Esophagus squamous epithelium (tissue), 5 donors: ENCODE data around the gene YAF2. TPM values are rescaled to one million over a fixed set of nuclear protein-coding genes. Genes with fewer than 3 reads are reported as not detected.

ENCODE experiments used
- DNase-seq: peaks from one replicate; lab custom pipeline; 2025; lab: John Stamatoyannopoulos, UW
- H3K27ac ChIP-seq, 4 donors: fragments of 200-600 bp; sonication (generic); one replicate each; pipeline ENCODE4 v1.5.1; 2016 to 2019; ENCODE audit warnings: mild to moderate bottlenecking in 1 of 4
- H3K27me3 ChIP-seq, 4 donors: fragments of 200-600 bp; sonication (generic); 1 replicate in 3 of 4; 2 replicates in 1 of 4; pipeline versions ENCODE4 v1.5.1 to v1.6.0; 2017 to 2021; ENCODE audit warnings: antibody characterized with exemption in 1 of 4
- H3K36me3 ChIP-seq, 3 donors: fragments of 200-600 bp; sonication (generic); one replicate each; pipeline ENCODE4 v1.5.1; 2016 to 2019
- H3K4me1 ChIP-seq, 3 donors: fragments of 200-600 bp; sonication (generic); one replicate each; pipeline ENCODE4 v1.5.1; 2017 to 2019
- H3K4me3 ChIP-seq, 4 donors: fragments of 200-600 bp; sonication (generic); 1 replicate in 3 of 4; 2 replicates in 1 of 4; pipeline ENCODE4 v1.5.1; 2016 to 2019; ENCODE audit warnings: mild to moderate bottlenecking in 2 of 4, moderate library complexity in 1 of 4
- H3K9me3 ChIP-seq, 3 donors: fragments of 200-600 bp; sonication (generic); one replicate each; pipeline ENCODE4 v1.5.1; 2016 to 2019
- CTCF ChIP-seq, 6 experiments: fragments of 450-650 bp in 4 of 6; fragments of 200-600 bp in 2 of 6; sonication (generic) in 2 of 6; IDR thresholded peaks; one replicate each; pipeline ENCODE4 v1.5.1; 2016 to 2019; ENCODE audit warnings: antibody characterized with exemption in 6 of 6, mild to moderate bottlenecking in 4 of 6, moderate library complexity in 4 of 6
- POLR2A ChIP-seq, 4 donors: fragments of 450-650 bp; IDR thresholded peaks; one replicate each; pipeline ENCODE4 v1.6.1; 2017; ENCODE audit warnings: antibody characterized with exemption in 4 of 4, mild to moderate bottlenecking in 4 of 4, moderate library complexity in 3 of 4
- WGBS, 2 donors: methylation state at CpG; one replicate each; pipeline ENCODE4 v1.1.5; 2018; 5-methylcytosine and 5-hydroxymethylcytosine counted together
- intact Hi-C: fragments of 100-400 bp; cut with DNase I; formaldehyde crosslinking; loops from one replicate; pipeline ENCODE4 v1.15.0; 2022
- total RNA-seq, 4 donors: library from RNA; depleted of rRNA; stranded (reverse); fragments of >200 nt; gene quantifications; one replicate each; pipeline ENCODE4 v1.1.0, GENCODE V29; 2016
- donor health status: DM: yes; HTN: yes; CAD: no.

YAF2 gene
- total RNA-seq, 4 donors from 2014 or later, result 4.9 to 25.2 (median 12.4) TPM

DNA sequence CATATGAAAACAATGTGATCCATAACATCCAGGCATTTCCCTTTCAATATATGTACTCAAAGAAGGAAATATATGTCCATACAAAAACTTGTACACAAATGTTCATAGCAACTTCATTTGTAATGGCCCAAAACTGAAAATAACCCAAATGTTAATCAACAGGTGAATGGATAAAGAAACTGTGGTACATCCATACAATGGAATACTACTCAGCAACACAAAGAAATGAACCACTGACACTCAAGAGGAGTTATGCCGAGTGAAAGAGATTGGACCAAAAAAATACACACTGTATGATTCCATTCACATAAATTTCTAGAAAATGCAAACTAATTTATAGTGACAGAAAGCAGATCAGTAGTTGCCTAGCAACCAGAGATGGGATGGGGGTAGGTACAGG, 63.1 kb downstream of the YAF2 start:
- Histone ChIP-seq H3K4me3 (no peak overlapping the region), H3K9me3 (no peaks in the 10 kb centered on the region), H3K27ac (no peak overlapping the region), H3K4me1 (no peaks in the 10 kb centered on the region), H3K36me3 (peaks cover 0 to 43% (median 0%) of the 10 kb centered on the region in 3 donors), H3K27me3 (no peaks in the 10 kb centered on the region)
- TF ChIP-seq POLR2A (IDR thresholded peaks at IDR 0.05) (no peak), CTCF (IDR thresholded peaks at IDR 0.05) (no peak)
- WGBS, 2 donors, result 100% methylated on average over 1 of the region's 1 CpG
- DNase-seq, result no peak
- intact Hi-C loops, result no loop called here

GRCh38 chr12:42173961-42174521, 64.0 kb downstream of the YAF2 start:
- Histone ChIP-seq H3K4me1 (no peaks in the 10 kb centered on the region), H3K4me3 (no peak overlapping the region), H3K27ac (no peak overlapping the region), H3K9me3 (no peaks in the 10 kb centered on the region), H3K27me3 (no peaks in the 10 kb centered on the region), H3K36me3 (peaks cover 0 to 43% (median 0%) of the 10 kb centered on the region in 3 donors)
- intact Hi-C loops, result no loop called here
- no peak for DNase-seq
- TF ChIP-seq POLR2A (IDR thresholded peaks at IDR 0.05) (no peak), CTCF (IDR thresholded peaks at IDR 0.05) (no peak)

DNA sequence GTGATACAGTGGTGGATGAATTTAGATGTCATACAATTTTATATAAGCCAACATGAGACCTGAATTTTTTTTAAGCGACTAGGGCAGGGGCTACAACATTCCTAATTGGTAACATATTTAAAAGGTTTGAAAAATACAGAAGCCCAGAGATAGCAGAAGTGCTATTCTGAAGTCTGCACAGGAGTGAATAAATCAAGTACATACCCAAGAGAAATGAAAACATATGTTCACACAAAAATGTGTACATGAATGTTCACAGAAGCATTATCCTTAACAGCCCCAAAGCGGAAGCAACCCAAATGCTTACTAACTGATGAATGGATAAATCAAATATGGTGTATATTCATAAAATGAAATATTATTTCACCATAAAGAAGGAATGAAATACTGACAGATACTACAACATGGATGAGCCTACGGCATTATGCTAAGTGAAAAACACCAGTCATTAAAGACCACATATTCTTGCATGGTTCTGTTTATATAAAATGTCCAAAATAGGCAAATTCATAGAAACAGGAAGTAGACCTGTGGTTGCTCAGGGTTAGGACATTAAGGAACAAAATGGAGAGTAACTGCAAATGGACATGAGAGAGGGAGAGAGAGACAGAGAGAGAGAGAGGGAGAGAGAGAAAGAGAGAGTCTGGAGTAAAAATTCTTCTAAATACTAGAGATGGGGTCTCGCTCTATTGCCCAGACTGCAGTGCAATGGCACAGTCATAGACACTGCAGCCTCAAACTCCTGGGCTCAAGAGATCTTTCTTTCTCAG, 65.4 kb downstream of the YAF2 start:
- Histone ChIP-seq H3K9me3 (no peaks in the 10 kb centered on the region), H3K4me3 (no peak overlapping the region), H3K4me1 (no peaks in the 10 kb centered on the region), H3K36me3 (peaks cover 0 to 39% (median 0%) of the 10 kb centered on the region in 3 donors), H3K27ac (no peak overlapping the region), H3K27me3 (no peaks in the 10 kb centered on the region)
- DNase-seq, result no peak
- no peak for TF ChIP-seq CTCF (IDR thresholded peaks at IDR 0.05)
- TF ChIP-seq POLR2A (IDR thresholded peaks at IDR 0.05), result no peak
- intact Hi-C loops, result no loop called here
- 95% methylated on average over 4 of the region's 4 CpGs for WGBS, 2 donors

- Histone ChIP-seq H3K4me3 (no peak overlapping the region), H3K4me1 (no peaks in the 10 kb centered on the region), H3K9me3 (no peaks in the 10 kb centered on the region), H3K27me3 (no peaks in the 10 kb centered on the region), H3K27ac (no peak overlapping the region), H3K36me3 (peaks cover 0 to 21% (median 0%) of the 10 kb centered on the region in 3 donors)
- no peak for DNase-seq
- TF ChIP-seq POLR2A (IDR thresholded peaks at IDR 0.05), result no peak
- TF ChIP-seq CTCF (IDR thresholded peaks at IDR 0.05), result no peak
- WGBS, 2 donors, result 90 to 96% methylated on average over 6 of the region's 6 CpGs
- intact Hi-C loops, result no loop called here
Observed at GRCh38 chr12:42167711-42168110, 70.3 kb downstream of the YAF2 start.

GRCh38 chr12:42166501-42166900, 71.5 kb downstream of the YAF2 start:
- Histone ChIP-seq H3K4me1 (no peaks in the 10 kb centered on the region), H3K9me3 (no peaks in the 10 kb centered on the region), H3K4me3 (no peak overlapping the region), H3K36me3 (peaks cover 0 to 19% (median 0%) of the 10 kb centered on the region in 3 donors), H3K27me3 (no peaks in the 10 kb centered on the region), H3K27ac (no peak overlapping the region)
- DNase-seq, result no peak
- TF ChIP-seq CTCF (IDR thresholded peaks at IDR 0.05), result no peak
- TF ChIP-seq POLR2A (IDR thresholded peaks at IDR 0.05), result no peak
- intact Hi-C loops, result no loop called here
